Naive thymus-derived CD4-positive, alpha-beta T cell (primary cell): Measurements from ENCODE around the gene ARHGAP12. TPM values are rescaled to one million over a fixed set of nuclear protein-coding genes. Genes with fewer than 3 reads are reported as not detected.

Experiments used
- ATAC-seq: fragments of 150-1000 bp; cut with Tn5 transposase; 2 replicates; pipeline ENCODE4 v1.10.0; 2021; ENCODE audit warnings: mild to moderate bottlenecking, moderate library complexity
- CTCF ChIA-PET: fragments of 350-600 bp; sonication (Branson Sonifier 250); formaldehyde crosslinking; loops from one replicate; lab custom pipeline; 2021; ENCODE audit warnings: antibody characterized with exemption; lab: Charles Lee
- POLR2A ChIA-PET: fragments of 350-600 bp; sonication (Branson Sonifier 250); formaldehyde crosslinking; loops from one replicate; lab custom pipeline; 2021; ENCODE audit warnings: antibody characterized with exemption, inconsistent platforms; lab: Charles Lee
- DNase-seq, 9 donors: peaks; one replicate each; pipeline versions ENCODE4 v3.0.0 to v3.0.0-alpha.2; 2020 to 2022; ENCODE audit warnings: mixed read lengths in 1 of 9
- H3K27ac ChIP-seq: one replicate; pipeline ENCODE4 v1.7.0; 2013; ENCODE audit warnings: mild to moderate bottlenecking, low read depth, low read length, moderate library complexity
- H3K27me3 ChIP-seq, 2 donors: one replicate each; pipeline ENCODE4 v1.7.0; 2013; ENCODE audit warnings: low read length in 2 of 2, mild to moderate bottlenecking in 2 of 2, moderate library complexity in 2 of 2; ENCODE audit not compliant: control insufficient read depth in 2 of 2, insufficient read depth in 2 of 2
- H3K36me3 ChIP-seq, 3 experiments: 1 replicate in 2 of 3; 2 replicates in 1 of 3; pipeline ENCODE4 v1.7.0; 2013; ENCODE audit warnings: low read length in 3 of 3, mild to moderate bottlenecking in 3 of 3, moderate library complexity in 1 of 3; ENCODE audit not compliant: insufficient read depth in 3 of 3, control insufficient read depth in 2 of 3
- H3K4me1 ChIP-seq, 2 donors: one replicate each; pipeline ENCODE4 v1.7.0; 2013; ENCODE audit warnings: low read length in 2 of 2, mild to moderate bottlenecking in 2 of 2, moderate library complexity in 1 of 2; ENCODE audit not compliant: control insufficient read depth in 2 of 2, insufficient read depth in 2 of 2
- H3K4me3 ChIP-seq: 2 replicates; pipeline ENCODE4 v1.7.0; 2013; ENCODE audit warnings: mild to moderate bottlenecking, low read length
- H3K9me3 ChIP-seq, 3 experiments: 1 replicate in 2 of 3; 2 replicates in 1 of 3; pipeline ENCODE4 v1.7.0; 2013; ENCODE audit warnings: low read length in 3 of 3; ENCODE audit not compliant: control insufficient read depth in 2 of 3
- H3K27ac Mint-ChIP-seq, 9 donors: one replicate each; pipeline ENCODE4 v1.8.0; 2020 to 2022; ENCODE audit warnings: mixed read lengths in 9 of 9, mild to moderate bottlenecking in 8 of 9, moderate library complexity in 5 of 9, inconsistent platforms in 2 of 9
- H3K27me3 Mint-ChIP-seq, 5 donors: one replicate each; pipeline ENCODE4 v1.8.0; 2021 to 2022; ENCODE audit warnings: mixed read lengths in 5 of 5, mild to moderate bottlenecking in 1 of 5
- H3K36me3 Mint-ChIP-seq, 5 donors: one replicate each; pipeline ENCODE4 v1.8.0; 2020 to 2022; ENCODE audit warnings: mixed read lengths in 5 of 5, mild to moderate bottlenecking in 3 of 5, inconsistent platforms in 1 of 5
- H3K4me1 Mint-ChIP-seq, 7 donors: one replicate each; pipeline ENCODE4 v1.8.0; 2020 to 2022; ENCODE audit warnings: mixed read lengths in 7 of 7, mild to moderate bottlenecking in 3 of 7, inconsistent platforms in 1 of 7
- H3K4me3 Mint-ChIP-seq, 10 donors: one replicate each; pipeline ENCODE4 v1.8.0; 2020 to 2022; ENCODE audit warnings: mild to moderate bottlenecking in 10 of 10, mixed read lengths in 10 of 10, moderate library complexity in 6 of 10, inconsistent platforms in 2 of 10
- H3K9me3 Mint-ChIP-seq, 11 donors: one replicate each; pipeline ENCODE4 v1.8.0; 2020 to 2022; ENCODE audit warnings: mixed read lengths in 11 of 11, mild to moderate bottlenecking in 4 of 11, inconsistent platforms in 1 of 11, moderate library complexity in 1 of 11
- intact Hi-C, 2 donors: fragments of 100-400 bp; cut with micrococcal nuclease; formaldehyde crosslinking; loops; one replicate each; pipeline ENCODE4 v1.15.1; 2023
- polyA plus RNA-seq, 2 donors: library from polyadenylated mRNA; unstranded; fragments of 300-500 nt; fragmentation: Illumina TruSeq; gene quantifications; one replicate each; pipeline ENCODE4 v1.2.3, GENCODE V29; 2021
- total RNA-seq, 6 experiments: library from RNA in 5 of 6; stranded (reverse) in 5 of 6; gene quantifications; 1 replicate in 5 of 6; 2 replicates in 1 of 6; pipeline ENCODE4 v1.2.3 and lab custom pipeline; 2021 to 2026

Gene ARHGAP12
- total and polyA plus RNA-seq, 7 experiments from 2014 or later: 10.5 to 34.6 (median 22.4) TPM

DNA sequence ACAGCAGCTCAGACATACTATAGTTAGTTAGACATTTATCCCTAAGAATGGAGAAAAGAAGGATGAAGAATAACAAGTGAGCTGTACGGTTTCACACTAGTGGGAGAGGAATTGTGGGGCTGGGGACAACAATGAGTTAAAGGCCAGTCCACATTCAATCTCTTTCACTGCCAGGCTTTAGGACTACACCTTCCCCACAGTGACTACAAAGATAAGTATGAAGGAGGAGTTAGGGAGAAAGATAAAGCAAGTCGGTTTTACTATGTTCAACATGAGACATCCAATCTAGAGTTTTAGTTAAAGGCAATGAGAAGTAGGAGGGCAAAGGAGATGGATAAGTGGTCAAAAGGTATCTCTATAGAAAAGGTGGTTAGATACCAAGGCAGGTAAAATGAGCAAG, 16.3 kb downstream of the ARHGAP12 start:
- peaks cover 5 to 37% (median 25%) of the 10 kb centered on the region in 5 donors for H3K36me3 Mint-ChIP-seq
- no peak for DNase-seq
- H3K27ac ChIP-seq: no peak overlapping the region
- CTCF ChIA-PET: interaction anchor here (0.8 kb wide), 1 partner anchor 50 kb away, joined by 3 read pairs; no protein-coding TSS in a partner anchor
- POLR2A ChIA-PET: interaction anchor here (0.6 kb wide), 1 partner anchor 10 kb away, joined by 3 read pairs; no protein-coding TSS in a partner anchor
- no peaks in the 10 kb centered on the region for H3K9me3 Mint-ChIP-seq
- H3K36me3 ChIP-seq: peaks cover 0 to 16% (median 0%) of the 10 kb centered on the region in 3 experiments
- no peak for ATAC-seq
- H3K27me3 ChIP-seq: no peaks in the 10 kb centered on the region
- H3K9me3 ChIP-seq: no peaks in the 10 kb centered on the region
- peak overlapping the region in 2 of 9 donors; percentile 14 to 29 for H3K27ac Mint-ChIP-seq
- no peak overlapping the region for H3K4me3 ChIP-seq
- no peaks in the 10 kb centered on the region for H3K27me3 Mint-ChIP-seq
- H3K4me1 ChIP-seq: peaks cover 3 to 7% of the 10 kb centered on the region in 2 donors
- peak overlapping the region in 7 of 10 donors; percentile 5 to 47 (median 15) for H3K4me3 Mint-ChIP-seq
- H3K4me1 Mint-ChIP-seq: peaks cover 14 to 86% (median 73%) of the 10 kb centered on the region in 7 donors
- intact Hi-C loops: no loop called here

DNA sequence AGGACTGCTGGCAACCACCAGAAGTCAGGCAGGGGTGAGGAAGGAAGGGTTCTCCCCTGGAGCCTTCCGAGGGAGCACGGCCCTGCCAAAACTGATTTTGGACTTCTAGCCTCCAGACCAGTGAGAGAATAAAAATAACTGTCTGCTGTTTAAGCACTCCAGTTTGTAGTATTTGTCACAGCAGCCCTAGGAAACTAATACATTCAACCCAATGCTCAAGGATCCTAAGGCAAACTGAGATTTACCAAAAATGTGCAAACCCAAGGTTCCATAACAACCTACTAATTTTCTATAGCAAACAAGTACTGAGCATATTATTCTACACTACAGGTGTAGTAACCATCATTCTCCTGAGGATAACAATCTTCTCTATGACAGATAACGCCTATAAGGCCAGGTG, 18.6 kb downstream of the ARHGAP12 start:
- Mint-ChIP-seq H3K4me1 (peaks cover 18 to 90% (median 78%) of the 10 kb centered on the region in 7 donors), H3K27ac (peak overlapping the region in 3 of 9 donors; percentile 6 to 48 (median 29)), H3K27me3 (no peaks in the 10 kb centered on the region), H3K36me3 (peaks cover 18 to 58% (median 47%) of the 10 kb centered on the region in 5 donors), H3K9me3 (no peaks in the 10 kb centered on the region), H3K4me3 (peak overlapping the region in 1 of 10 donors; percentile 58)
- no peak overlapping the region for H3K27ac ChIP-seq
- POLR2A ChIA-PET: interaction anchor here (0.8 kb wide), 1 partner anchor 12 kb away, joined by 3 read pairs; no protein-coding TSS in a partner anchor
- no peaks in the 10 kb centered on the region for H3K9me3 ChIP-seq
- no peaks in the 10 kb centered on the region for H3K27me3 ChIP-seq
- no peak overlapping the region for H3K4me3 ChIP-seq
- peaks cover 0 to 31% (median 0%) of the 10 kb centered on the region in 3 experiments for H3K36me3 ChIP-seq
- peaks cover 3 to 7% of the 10 kb centered on the region in 2 donors for H3K4me1 ChIP-seq
- intact Hi-C loops: no loop called here
- no peak for DNase-seq
- CTCF ChIA-PET: no interaction called here
- no peak for ATAC-seq

DNA sequence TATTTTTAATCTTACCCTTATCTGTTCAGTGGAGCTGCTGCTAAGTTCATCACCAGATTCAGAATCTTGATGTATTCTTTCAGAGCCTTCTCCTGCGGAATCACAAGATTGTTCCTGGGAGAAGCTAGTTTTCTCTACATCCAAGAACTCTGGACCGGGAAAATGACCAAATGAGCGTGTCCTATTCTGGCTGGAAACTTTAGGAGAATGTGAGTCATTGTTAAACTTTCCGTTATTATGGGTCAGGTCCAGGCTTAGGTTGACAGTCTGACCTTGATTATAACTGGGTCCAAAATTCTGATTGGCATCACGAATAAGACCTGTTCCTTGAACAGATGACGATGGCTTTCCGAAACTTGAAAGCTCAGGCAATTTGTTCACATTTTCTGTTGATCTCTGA, 20.5 kb downstream of the ARHGAP12 start:
- H3K4me3 Mint-ChIP-seq: no peak overlapping the region
- H3K36me3 ChIP-seq: peaks cover 0 to 31% (median 0%) of the 10 kb centered on the region in 3 experiments
- H3K27ac ChIP-seq: no peak overlapping the region
- no peaks in the 10 kb centered on the region for H3K9me3 ChIP-seq
- POLR2A ChIA-PET: no interaction called here
- H3K9me3 Mint-ChIP-seq: no peaks in the 10 kb centered on the region
- CTCF ChIA-PET: no interaction called here
- intact Hi-C loops: loop anchor here in 1 of 2 donors (2.0 kb wide), 1 partner anchor 21 kb away; the partner anchor contains the start of gene ARHGAP12
- H3K27me3 ChIP-seq: no peaks in the 10 kb centered on the region
- no peaks in the 10 kb centered on the region for H3K27me3 Mint-ChIP-seq
- peaks cover 14 to 83% (median 73%) of the 10 kb centered on the region in 7 donors for H3K4me1 Mint-ChIP-seq
- DNase-seq: no peak
- H3K4me1 ChIP-seq: peaks cover 3 to 4% of the 10 kb centered on the region in 2 donors
- no peak overlapping the region for H3K4me3 ChIP-seq
- ATAC-seq: no peak
- peak overlapping the region in 1 of 9 donors; percentile 0 for H3K27ac Mint-ChIP-seq
- peaks cover 18 to 66% (median 58%) of the 10 kb centered on the region in 5 donors for H3K36me3 Mint-ChIP-seq

DNA sequence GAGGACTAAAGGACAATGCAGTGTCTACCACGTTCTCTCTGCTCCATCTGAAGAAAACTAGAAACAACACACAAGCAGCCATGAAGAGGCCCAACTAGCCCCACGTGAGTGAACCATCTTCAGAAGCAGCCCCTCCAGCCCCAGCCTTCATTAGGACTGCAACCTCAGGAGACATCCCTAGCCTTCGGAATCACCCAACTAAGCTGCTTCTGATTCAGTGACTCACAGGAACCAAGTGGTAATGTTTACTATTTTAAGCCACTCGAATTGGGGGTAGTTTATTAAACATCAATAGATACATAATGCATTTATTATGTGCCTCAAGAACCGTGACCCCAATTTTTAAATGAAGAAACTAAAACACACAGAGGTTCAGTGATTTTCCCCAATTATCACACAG, 22.6 kb downstream of the ARHGAP12 start:
- Mint-ChIP-seq H3K4me3 (peak overlapping the region in 1 of 10 donors; percentile 14), H3K36me3 (peaks cover 22 to 79% (median 70%) of the 10 kb centered on the region in 5 donors), H3K4me1 (peaks cover 7 to 75% (median 67%) of the 10 kb centered on the region in 7 donors), H3K27me3 (no peaks in the 10 kb centered on the region), H3K27ac (no peak overlapping the region), H3K9me3 (peaks cover 0 to 5% (median 0%) of the 10 kb centered on the region in 11 donors)
- H3K9me3 ChIP-seq: no peaks in the 10 kb centered on the region
- ChIA-PET POLR2A (no interaction called here), CTCF (no interaction called here)
- ATAC-seq (no peak), DNase-seq (no peak)
- H3K27me3 ChIP-seq: no peaks in the 10 kb centered on the region
- H3K36me3 ChIP-seq: peaks cover 0 to 37% (median 0%) of the 10 kb centered on the region in 3 experiments
- intact Hi-C loops: no loop called here
- no peak overlapping the region for H3K27ac ChIP-seq
- no peak overlapping the region for H3K4me3 ChIP-seq
- no peaks in the 10 kb centered on the region for H3K4me1 ChIP-seq

DNA sequence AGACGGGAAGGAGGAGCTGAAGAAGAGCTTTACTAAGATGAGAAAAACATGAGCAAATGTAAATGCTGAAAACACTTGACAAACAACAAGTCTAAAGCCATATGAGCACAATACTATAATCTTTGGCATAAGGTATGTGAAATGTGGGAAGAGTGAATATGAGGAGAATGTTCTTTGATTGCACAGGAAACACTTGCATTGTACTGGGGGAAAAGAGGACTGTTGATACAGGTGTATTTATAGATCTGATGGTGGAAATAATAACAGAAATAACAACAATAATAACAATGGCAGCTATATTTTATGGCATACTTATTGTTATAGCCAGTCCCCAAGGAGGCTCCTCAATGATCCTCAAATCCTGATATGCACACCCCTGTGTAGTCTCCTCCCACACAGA, 23.0 kb downstream of the ARHGAP12 start:
- peaks cover 0 to 5% (median 0%) of the 10 kb centered on the region in 11 donors for H3K9me3 Mint-ChIP-seq
- Histone ChIP-seq H3K4me3 (no peak overlapping the region), H3K36me3 (peaks cover 0 to 37% (median 0%) of the 10 kb centered on the region in 3 experiments), H3K27me3 (no peaks in the 10 kb centered on the region), H3K27ac (no peak overlapping the region), H3K4me1 (no peaks in the 10 kb centered on the region), H3K9me3 (no peaks in the 10 kb centered on the region)
- H3K4me3 Mint-ChIP-seq: no peak overlapping the region
- H3K27me3 Mint-ChIP-seq: no peaks in the 10 kb centered on the region
- peaks cover 6 to 73% (median 66%) of the 10 kb centered on the region in 7 donors for H3K4me1 Mint-ChIP-seq
- H3K27ac Mint-ChIP-seq: no peak overlapping the region
- intact Hi-C loops: no loop called here
- ATAC-seq: no peak
- ChIA-PET CTCF (no interaction called here), POLR2A (no interaction called here)
- H3K36me3 Mint-ChIP-seq: peaks cover 22 to 80% (median 72%) of the 10 kb centered on the region in 5 donors
- DNase-seq: no peak

DNA sequence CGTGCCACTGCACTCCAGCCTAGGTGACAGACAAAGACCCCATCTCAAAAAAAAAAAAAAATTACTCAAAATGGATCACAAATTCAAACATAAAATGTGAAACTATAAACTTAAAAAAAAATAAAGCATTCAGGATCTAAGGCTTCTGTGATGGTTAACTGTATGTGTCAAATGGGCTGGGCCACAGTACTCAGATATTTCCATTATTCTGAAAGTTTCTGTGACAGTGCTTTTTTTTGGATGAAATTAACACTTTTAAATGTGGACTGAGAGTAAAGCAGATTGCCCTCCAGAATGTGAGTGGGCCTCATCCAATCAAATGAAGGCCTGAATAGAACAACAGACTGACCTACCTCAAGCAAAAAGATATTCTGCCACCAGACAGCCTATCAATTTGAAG, 26.0 kb downstream of the ARHGAP12 start:
- H3K4me3 ChIP-seq: no peak overlapping the region
- H3K36me3 ChIP-seq: peaks cover 0 to 22% (median 0%) of the 10 kb centered on the region in 3 experiments
- Mint-ChIP-seq H3K9me3 (peaks cover 0 to 5% (median 0%) of the 10 kb centered on the region in 11 donors), H3K27me3 (no peaks in the 10 kb centered on the region), H3K27ac (no peak overlapping the region), H3K4me1 (peaks cover 9 to 75% (median 62%) of the 10 kb centered on the region in 7 donors), H3K36me3 (peaks cover 17 to 80% (median 63%) of the 10 kb centered on the region in 5 donors), H3K4me3 (no peak overlapping the region)
- H3K4me1 ChIP-seq: no peaks in the 10 kb centered on the region
- no peaks in the 10 kb centered on the region for H3K27me3 ChIP-seq
- H3K27ac ChIP-seq: no peak overlapping the region
- H3K9me3 ChIP-seq: no peaks in the 10 kb centered on the region
- POLR2A ChIA-PET: interaction anchor here (0.7 kb wide), 1 partner anchor 9 kb away, joined by 3 read pairs; no protein-coding TSS in a partner anchor
- intact Hi-C loops: no loop called here
- CTCF ChIA-PET: no interaction called here
- no peak for DNase-seq
- no peak for ATAC-seq
